GM10248 (cell line): ENCODE results near the gene MEG3.

Experiments used
- CTCF ChIA-PET: fragments of 300-600 bp; sonication (Branson Sonifier 250); formaldehyde crosslinking; extraction: SDS; loops from one replicate; lab custom pipeline; 2021; ENCODE audit warnings: antibody characterized with exemption; lab: Yijun Ruan, JAX
- POLR2A ChIA-PET: fragments of 350-650 bp; sonication (Branson Sonifier 250); formaldehyde crosslinking; extraction: SDS; loops from one replicate; lab custom pipeline; 2020; ENCODE audit warnings: antibody characterized with exemption; lab: Yijun Ruan, JAX
- DNase-seq: peaks from one replicate; pipeline ENCODE4 v3.0.0; 2012; ENCODE audit errors: extremely low spot score
- TF ChIP-seq, protein P1 (sequence below): IDR thresholded peaks from 2 replicates; pipeline ENCODE4 v1.5.1; 2012; ENCODE audit warnings: mild to moderate bottlenecking, low read depth; ENCODE audit errors: extremely low read depth, missing control alignments, control extremely low read depth

Gene MEG3

DNA sequence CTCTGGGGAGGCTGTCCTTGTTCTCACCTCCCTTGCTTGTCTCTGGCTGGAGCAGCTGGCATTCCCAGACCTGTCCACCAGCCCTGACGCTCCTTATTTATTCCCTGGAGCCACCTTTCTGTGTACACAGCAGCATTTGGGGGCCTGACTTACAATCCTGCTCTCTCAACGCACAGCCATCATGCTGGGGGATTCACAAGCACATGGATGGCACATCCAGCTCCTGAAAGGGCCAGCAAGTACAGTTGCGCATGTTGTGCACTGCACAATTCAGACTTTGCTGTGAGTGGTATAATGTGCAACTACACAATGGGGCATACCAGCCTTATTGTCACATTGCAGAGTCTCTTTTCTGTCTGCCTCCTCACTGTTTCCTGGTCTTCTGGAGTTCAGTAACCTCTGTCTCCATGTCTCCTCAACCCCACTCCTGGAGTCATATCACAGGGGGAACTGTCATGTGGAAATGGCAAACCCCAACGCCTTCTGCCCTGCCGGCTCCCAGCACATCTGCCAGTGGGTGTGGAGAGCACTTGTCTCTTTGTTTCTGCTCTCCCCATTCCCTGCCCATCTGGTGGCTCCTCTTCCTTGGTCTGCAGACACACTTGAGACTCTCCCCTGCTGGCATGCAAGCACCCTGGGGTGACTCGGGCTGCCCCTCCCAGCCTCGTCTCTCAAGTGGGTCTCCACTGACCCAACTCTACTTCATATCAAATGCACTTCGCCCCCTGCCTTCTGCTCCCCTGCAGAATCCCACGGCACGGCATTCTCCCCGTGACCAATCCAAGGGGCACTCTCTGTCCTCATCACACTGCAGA, 41.2 kb upstream of the MEG3 start:
- ChIA-PET POLR2A (no interaction called here), CTCF (no interaction called here)
- no peak for DNase-seq
- TF ChIP-seq, protein P1, sequence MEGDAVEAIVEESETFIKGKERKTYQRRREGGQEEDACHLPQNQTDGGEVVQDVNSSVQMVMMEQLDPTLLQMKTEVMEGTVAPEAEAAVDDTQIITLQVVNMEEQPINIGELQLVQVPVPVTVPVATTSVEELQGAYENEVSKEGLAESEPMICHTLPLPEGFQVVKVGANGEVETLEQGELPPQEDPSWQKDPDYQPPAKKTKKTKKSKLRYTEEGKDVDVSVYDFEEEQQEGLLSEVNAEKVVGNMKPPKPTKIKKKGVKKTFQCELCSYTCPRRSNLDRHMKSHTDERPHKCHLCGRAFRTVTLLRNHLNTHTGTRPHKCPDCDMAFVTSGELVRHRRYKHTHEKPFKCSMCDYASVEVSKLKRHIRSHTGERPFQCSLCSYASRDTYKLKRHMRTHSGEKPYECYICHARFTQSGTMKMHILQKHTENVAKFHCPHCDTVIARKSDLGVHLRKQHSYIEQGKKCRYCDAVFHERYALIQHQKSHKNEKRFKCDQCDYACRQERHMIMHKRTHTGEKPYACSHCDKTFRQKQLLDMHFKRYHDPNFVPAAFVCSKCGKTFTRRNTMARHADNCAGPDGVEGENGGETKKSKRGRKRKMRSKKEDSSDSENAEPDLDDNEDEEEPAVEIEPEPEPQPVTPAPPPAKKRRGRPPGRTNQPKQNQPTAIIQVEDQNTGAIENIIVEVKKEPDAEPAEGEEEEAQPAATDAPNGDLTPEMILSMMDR: no peak

DNA sequence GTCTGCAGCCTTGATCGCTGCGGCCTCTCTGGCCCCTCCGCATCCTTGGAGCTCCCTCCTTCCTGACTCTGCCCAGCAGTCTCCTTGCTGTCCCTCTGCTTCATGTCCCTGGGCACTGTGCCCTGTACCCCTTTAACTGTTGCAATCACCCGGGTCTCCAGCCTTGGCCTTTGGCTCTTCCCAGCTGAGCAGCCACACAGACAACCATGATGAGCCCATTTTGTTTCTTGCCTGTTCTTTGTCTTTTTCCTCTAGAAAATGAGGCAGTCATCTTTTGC, 40.6 kb upstream of the MEG3 start:
- TF ChIP-seq, protein P1: no peak
- no peak for DNase-seq
- POLR2A ChIA-PET: no interaction called here
- CTCF ChIA-PET: no interaction called here

DNA sequence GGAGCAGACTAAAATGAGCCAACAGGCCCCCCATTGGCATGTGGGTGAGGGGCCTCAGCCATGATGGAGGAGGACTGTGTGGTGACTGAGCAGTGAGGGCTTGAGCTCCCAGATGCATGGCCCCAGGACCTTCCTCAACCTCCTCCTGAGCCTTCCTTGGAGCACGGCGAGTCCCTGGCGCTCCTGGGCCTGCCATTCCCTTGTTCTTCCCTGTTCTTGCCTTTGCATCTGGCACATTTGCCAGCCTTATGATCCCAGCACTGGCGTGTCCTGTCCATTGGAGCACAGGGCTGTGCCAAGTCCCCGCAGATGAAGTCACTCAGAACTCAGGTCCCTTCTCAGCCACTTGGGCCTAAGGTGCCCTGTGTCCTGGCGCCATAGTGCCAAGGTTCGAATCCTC, 40.3 kb upstream of the MEG3 start:
- DNase-seq: no peak
- CTCF ChIA-PET: no interaction called here
- POLR2A ChIA-PET: no interaction called here
- TF ChIP-seq, protein P1: no peak

DNA sequence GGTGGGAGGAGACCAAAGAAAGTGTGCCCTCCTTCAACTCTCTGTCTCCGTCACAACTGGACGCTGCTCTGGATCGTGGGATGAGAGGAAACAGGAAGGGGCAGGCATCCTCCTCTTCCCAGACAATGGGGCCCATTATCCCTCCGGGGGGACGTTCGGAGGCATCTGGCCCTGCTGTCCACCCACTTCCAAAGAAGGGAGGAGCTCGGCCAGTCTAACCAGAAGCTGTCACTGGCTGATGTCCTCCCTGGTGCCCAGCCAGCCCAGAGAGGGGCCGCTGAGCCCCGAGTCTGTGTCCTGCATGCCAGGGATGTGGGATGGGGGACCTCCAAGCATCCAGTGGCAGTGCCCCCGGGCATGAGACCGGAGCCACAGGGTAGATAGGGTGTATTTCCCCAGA, 39.8 kb upstream of the MEG3 start:
- no peak for DNase-seq
- ChIA-PET POLR2A (no interaction called here), CTCF (no interaction called here)
- TF ChIP-seq, protein P1: no peak

DNA sequence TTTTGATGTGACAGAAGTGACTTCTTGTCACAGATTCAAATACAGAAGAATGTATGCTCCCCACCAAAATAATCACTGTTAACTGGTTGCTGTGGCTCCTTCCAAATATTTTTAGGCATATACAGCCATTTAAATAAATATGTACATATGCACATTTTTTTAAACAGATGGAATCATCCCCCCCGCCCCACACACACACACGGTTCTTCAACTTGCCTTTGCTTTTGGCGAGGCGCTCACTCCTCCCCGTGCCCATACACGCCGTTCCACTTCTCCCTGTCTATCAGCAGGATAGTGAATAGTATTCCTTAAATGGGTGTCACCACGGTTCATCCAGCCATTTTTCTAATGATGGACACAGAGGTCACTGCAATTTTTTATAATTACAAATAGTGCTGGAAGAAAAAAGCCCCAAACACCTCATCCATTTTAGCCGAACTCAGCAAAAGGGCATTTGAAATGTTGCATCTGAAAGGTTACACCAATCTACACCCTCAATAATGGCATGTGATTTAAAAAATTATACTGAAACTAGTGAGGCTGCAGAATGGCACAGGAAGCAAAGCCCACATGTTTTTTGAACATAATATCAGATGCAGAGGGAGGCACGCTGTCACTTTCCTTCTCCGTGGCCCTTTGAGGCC, 39.2 kb upstream of the MEG3 start:
- POLR2A ChIA-PET: no interaction called here

DNA sequence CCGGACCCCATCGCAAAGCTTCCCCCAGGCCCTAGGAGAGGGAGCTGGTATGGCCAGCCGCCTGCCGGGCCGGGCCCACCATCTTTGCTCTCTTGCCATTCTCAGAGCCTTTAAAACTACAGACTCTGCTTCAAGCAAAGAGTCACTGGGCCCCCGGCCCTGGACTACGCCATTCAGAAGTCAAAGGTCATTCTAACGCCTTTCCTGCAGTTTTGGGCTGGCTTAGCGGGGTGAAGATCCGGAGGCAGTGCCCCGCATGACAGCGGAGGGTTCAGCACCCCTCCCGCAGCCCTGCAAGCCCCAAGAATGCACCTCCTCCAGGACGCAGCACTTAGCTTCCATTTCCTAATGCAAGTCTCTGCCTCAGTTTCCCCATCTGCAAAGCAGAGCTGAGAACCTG, 38.3 kb upstream of the MEG3 start:
- CTCF ChIA-PET: no interaction called here

More for the DNA sequence above, 39.2 kb upstream of the MEG3 start:
- TF ChIP-seq, protein P1: no peak
- no peak for DNase-seq
- CTCF ChIA-PET: no interaction called here

More for the DNA sequence above, 38.3 kb upstream of the MEG3 start:
- DNase-seq: no peak
- POLR2A ChIA-PET: no interaction called here
- TF ChIP-seq, protein P1: no peak
